ENCODE measurements around the gene LMTK3. TPM values are rescaled to one million over a fixed set of nuclear protein-coding genes. Genes with fewer than 3 reads are reported as not detected.

LMTK3 gene
- total and polyA plus RNA-seq, 9 of the 15 experiments (the other 6 are each of a cell fraction or from before 2014, with no cell fraction given), result 0.35 to 12.3 (median 2.0) TPM; not detected in 2

DNA sequence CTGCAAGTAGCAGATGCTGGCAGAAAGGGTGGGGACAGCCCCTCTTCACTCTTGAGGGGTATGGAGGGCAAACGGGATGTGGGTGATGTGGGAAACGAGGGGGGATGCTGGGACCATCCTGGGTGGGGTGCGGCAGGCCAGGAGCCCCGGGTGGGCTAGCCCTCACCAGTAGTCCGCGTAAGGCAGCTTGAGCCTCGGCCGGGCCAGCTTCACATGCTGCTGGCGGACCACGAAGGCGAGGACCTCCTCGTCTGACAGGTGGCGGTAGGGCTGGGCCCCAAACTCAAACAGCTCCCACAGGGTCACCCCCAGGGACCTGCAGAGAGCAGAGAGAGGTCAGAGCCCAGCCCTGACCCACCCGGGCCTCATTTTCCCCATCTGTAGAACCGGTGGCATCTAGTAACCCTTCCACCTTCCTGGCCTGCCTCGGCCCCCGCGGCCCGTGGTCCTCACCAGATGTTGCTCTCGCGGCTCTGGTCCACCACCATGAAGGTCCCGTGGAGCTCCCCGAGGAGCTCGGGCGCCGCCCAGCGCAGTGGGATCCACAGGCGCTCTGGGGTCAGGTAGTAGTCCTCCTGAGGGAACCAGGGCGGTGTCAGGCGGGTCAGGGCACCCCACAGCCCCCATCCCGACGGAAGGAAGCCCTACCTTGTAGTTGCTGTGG lies 10.7 kb downstream of the LMTK3 start (continued):
- TF ChIP-seq, protein P1, sequence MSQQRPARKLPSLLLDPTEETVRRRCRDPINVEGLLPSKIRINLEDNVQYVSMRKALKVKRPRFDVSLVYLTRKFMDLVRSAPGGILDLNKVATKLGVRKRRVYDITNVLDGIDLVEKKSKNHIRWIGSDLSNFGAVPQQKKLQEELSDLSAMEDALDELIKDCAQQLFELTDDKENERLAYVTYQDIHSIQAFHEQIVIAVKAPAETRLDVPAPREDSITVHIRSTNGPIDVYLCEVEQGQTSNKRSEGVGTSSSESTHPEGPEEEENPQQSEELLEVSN (IDR thresholded peaks at IDR 0.05; ENCODE audit: borderline replicate concordance in 1 of 2, extremely low read depth in 1 of 2, insufficient read depth in 1 of 2, insufficient read length in 1 of 2, low read depth in 1 of 2, low read length in 1 of 2, poor library complexity in 1 of 2, severe bottlenecking in 1 of 2), result peak; percentile 37 to 61
- peak; percentile 65; the same call in 1 of the 2 replicates for TF ChIP-seq RBFOX2 (IDR thresholded peaks at IDR 0.05; ENCODE audit: low read depth, low read length)
- no peak; the same call in 1 of the 2 replicates for TF ChIP-seq ZC3H4 (CRISPR knock-in tag; IDR thresholded peaks at IDR 0.05; ENCODE audit: borderline replicate concordance)
- TF ChIP-seq PYGO2 (tag; IDR thresholded peaks at IDR 0.05), result no peak
- peak; percentile 18 for TF ChIP-seq RBBP5 (IDR thresholded peaks at IDR 0.05; ENCODE audit: borderline replicate concordance, insufficient read depth, low read length, poor library complexity, severe bottlenecking)
- peak; percentile 60; the same call in 1 of the 2 replicates for TF ChIP-seq PHF8 (IDR thresholded peaks at IDR 0.05; ENCODE audit: borderline replicate concordance, low read length)
- TF ChIP-seq TGIF2 (CRISPR knock-in tag; IDR thresholded peaks at IDR 0.05), result no peak
